Activated naive CD8-positive, alpha-beta T cell treated with anti-CD3 and anti-CD28 coated beads, Interleukin-2, amount 50 U/mL, for 16 hours (primary cell): ENCODE results near the gene DQX1.
"Not testable (repeated sequence)": the region's sequence is repeated elsewhere in the genome, so short reads cannot be mapped to it uniquely, and the experiment has no call there.

Experiments used
- DNase-seq: peaks from one replicate; pipeline ENCODE4 v3.0.0-alpha.2; 2020; ENCODE audit warnings: low read depth, low spot score

Gene DQX1

GRCh38 chr2:74525717-74526648 lies at the start of gene DQX1:
TSS of gene DQX1 (minus strand) at chr2:74526231. CDS start at chr2:74525729, 502 bp downstream.
- no peak for DNase-seq

- no peak for DNase-seq
These were observed 49.3 kb upstream of the DQX1 start for GRCh38 chr2:74575320-74575719.

- DNase-seq = no peak
These were observed 47.9 kb upstream of the DQX1 start for GRCh38 chr2:74573747-74574562.

- DNase-seq = no peak
These were observed 46.3 kb upstream of the DQX1 start for GRCh38 chr2:74572178-74572925.

GRCh38 chr2:74571058-74571457 lies 45.0 kb upstream of the DQX1 start:
- DNase-seq = no peak

- DNase-seq = no peak
These were observed 43.7 kb upstream of the DQX1 start for GRCh38 chr2:74569686-74570085.

GRCh38 chr2:74567881-74568280 lies 41.9 kb upstream of the DQX1 start:
- DNase-seq = no peak

- DNase-seq = no peak
These were observed 40.7 kb upstream of the DQX1 start for GRCh38 chr2:74566754-74567085.

GRCh38 chr2:74566076-74566753 lies 40.2 kb upstream of the DQX1 start:
- DNase-seq = no peak

- DNase-seq = no peak
These were observed 38.2 kb upstream of the DQX1 start for GRCh38 chr2:74564222-74564621.

- no peak for DNase-seq
These were observed 36.2 kb upstream of the DQX1 start for GRCh38 chr2:74562126-74562775.

- DNase-seq = not testable (repeated sequence)
These were observed 35.0 kb upstream of the DQX1 start for GRCh38 chr2:74561022-74561421.

- DNase-seq = no peak
These were observed 34.6 kb upstream of the DQX1 start for GRCh38 chr2:74560591-74560990.

- DNase-seq = no peak
These were observed 33.9 kb upstream of the DQX1 start for GRCh38 chr2:74559912-74560311.

GRCh38 chr2:74558284-74559230 lies 32.5 kb upstream of the DQX1 start:
- DNase-seq = no peak

GRCh38 chr2:74556831-74557370 lies 30.9 kb upstream of the DQX1 start:
- no peak for DNase-seq

GRCh38 chr2:74556159-74556558 lies 30.1 kb upstream of the DQX1 start:
- DNase-seq = no peak

- DNase-seq = no peak
These were observed 29.6 kb upstream of the DQX1 start for GRCh38 chr2:74555610-74556103.

GRCh38 chr2:74554820-74555531 lies 28.9 kb upstream of the DQX1 start:
- no peak for DNase-seq
